Activated CD8-positive, alpha-beta memory T cell treated with anti-CD3 and anti-CD28 coated beads, Interleukin-2, amount 50 U/mL, for 48 hours (primary cell): ENCODE results near the gene ARID1B.

Source experiments
- DNase-seq: peaks from one replicate; pipeline ENCODE4 v3.0.0-alpha.2; 2020

ARID1B gene

GRCh38 chr6:156910938-156911337, 133.8 kb downstream of the ARID1B start:
- no peak for DNase-seq

GRCh38 chr6:156911581-156911980, 134.4 kb downstream of the ARID1B start:
- no peak for DNase-seq

- DNase-seq: no peak
Observed at GRCh38 chr6:156912431-156912830, 135.3 kb downstream of the ARID1B start.

- DNase-seq: no peak
Observed at GRCh38 chr6:156914181-156914580, 137.0 kb downstream of the ARID1B start.

GRCh38 chr6:156916130-156916801, 139.1 kb downstream of the ARID1B start:
- DNase-seq: no peak

GRCh38 chr6:156917213-156917612, 140.0 kb downstream of the ARID1B start:
- no peak for DNase-seq

- DNase-seq: no peak
Observed at GRCh38 chr6:156918647-156919046, 141.5 kb downstream of the ARID1B start.

- no peak for DNase-seq
Observed at GRCh38 chr6:156919370-156919769, 142.2 kb downstream of the ARID1B start.

- no peak for DNase-seq
Observed at GRCh38 chr6:156919814-156920369, 142.7 kb downstream of the ARID1B start.

- no peak for DNase-seq
Observed at GRCh38 chr6:156924246-156924645, 147.1 kb downstream of the ARID1B start.

- no peak for DNase-seq
Observed at GRCh38 chr6:156925026-156925425, 147.8 kb downstream of the ARID1B start.

GRCh38 chr6:156925718-156926607, 148.8 kb downstream of the ARID1B start:
- no peak for DNase-seq

GRCh38 chr6:156928126-156928525, 150.9 kb downstream of the ARID1B start:
- no peak for DNase-seq

GRCh38 chr6:156928972-156929371, 151.8 kb downstream of the ARID1B start:
- DNase-seq: no peak

- DNase-seq: no peak
Observed at GRCh38 chr6:156931283-156931682, 154.1 kb downstream of the ARID1B start.

- no peak for DNase-seq
Observed at GRCh38 chr6:156933201-156934068, 156.3 kb downstream of the ARID1B start.

GRCh38 chr6:156934069-156934460, 156.9 kb downstream of the ARID1B start:
- no peak for DNase-seq

- no peak for DNase-seq
Observed at GRCh38 chr6:156935000-156935399, 157.8 kb downstream of the ARID1B start.

GRCh38 chr6:156938143-156938542, 161.0 kb downstream of the ARID1B start:
- no peak for DNase-seq

- no peak for DNase-seq
Observed at GRCh38 chr6:156940221-156940620, 163.0 kb downstream of the ARID1B start.

GRCh38 chr6:156942266-156942665, 165.1 kb downstream of the ARID1B start:
- DNase-seq: no peak

- no peak for DNase-seq
Observed at GRCh38 chr6:156943166-156943565, 166.0 kb downstream of the ARID1B start.

- no peak for DNase-seq
Observed at GRCh38 chr6:156943816-156944215, 166.6 kb downstream of the ARID1B start.
